Measurements from ENCODE around the gene PGLYRP2.

Gene PGLYRP2

GRCh38 chr19:15456871-15457700, 22.2 kb downstream of the PGLYRP2 start:
- no peak for DNase-seq (ENCODE audit: low read depth)
- H3K4me3 ChIP-seq (ENCODE audit: low read length) = no peak overlapping the region
- TF ChIP-seq CTCF (conservative IDR thresholded peaks at IDR 0.05; ENCODE audit: low read length) = no peak

- H3K4me3 ChIP-seq (ENCODE audit: low read length) = no peak overlapping the region
- DNase-seq (ENCODE audit: low read depth) = no peak
- no peak for TF ChIP-seq CTCF (conservative IDR thresholded peaks at IDR 0.05; ENCODE audit: low read length)
Observed at GRCh38 chr19:15456441-15456840, 22.9 kb downstream of the PGLYRP2 start.

DNA sequence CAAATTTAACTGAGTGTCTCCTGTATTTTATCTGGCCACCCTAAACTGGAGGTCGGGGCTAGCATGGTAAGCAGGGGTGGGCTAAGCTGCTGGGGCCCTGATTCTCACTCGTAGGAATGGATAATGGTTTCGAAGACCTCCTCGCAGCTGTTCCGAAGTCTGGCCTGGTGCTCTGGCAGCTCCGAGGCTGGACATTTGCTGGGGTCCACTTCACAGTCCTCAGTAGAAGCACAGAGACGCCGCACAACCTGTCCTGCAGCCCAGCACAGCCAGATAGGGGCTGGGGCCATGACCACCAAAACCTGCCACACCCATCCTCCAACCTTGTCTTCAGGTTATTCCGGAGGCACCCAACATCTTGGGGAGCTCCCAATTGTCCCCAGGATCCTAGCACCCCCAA, 23.3 kb downstream of the PGLYRP2 start:
- no peak for DNase-seq (ENCODE audit: low read depth)
- no peak overlapping the region for H3K4me3 ChIP-seq (ENCODE audit: low read length)

DNA sequence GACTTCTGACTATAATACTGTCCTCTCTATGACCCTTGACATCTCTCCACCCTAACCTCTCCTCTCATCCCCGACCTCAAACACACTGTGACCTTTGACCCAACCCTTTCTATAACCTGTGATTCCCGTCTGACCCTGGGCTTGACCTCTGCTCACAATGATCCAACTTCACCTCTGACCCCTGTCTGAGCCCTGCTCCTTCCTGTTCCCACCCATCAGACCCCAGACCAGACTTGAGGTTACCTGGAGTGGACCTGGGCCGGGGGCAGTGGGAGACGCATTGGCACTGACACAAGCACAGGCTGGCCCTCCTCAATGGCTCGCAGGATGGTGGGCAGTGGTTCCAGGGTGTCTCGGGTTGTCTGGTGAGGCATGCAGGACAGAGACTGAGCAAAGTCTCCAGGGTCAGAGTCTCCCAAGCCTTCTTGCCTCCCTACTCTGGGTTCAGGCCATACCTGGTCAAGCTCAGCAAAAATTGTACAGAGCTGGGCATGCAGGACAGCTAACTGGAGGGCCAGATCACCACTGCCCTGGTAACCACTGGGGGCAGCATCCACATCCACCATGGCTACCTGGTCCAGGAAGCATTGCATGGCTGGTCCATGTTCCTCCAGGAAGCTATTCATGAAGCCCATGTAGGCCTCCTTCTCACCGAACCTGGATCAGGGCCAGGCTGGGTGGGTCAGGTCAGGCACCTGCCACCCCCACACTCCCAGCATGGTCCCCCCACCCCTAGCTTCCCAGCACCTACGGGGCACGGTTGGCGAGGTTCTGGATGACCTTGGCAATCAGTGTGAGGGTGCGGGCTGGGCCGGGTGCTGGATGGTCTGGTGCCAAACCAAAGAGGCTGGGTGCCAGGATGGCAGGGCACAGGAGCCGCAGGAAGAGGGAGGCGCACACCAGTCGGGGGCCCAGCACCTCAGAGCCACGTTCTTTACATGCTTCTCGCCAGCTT, 25.1 kb downstream of the PGLYRP2 start:
- no peak overlapping the region for H3K4me3 ChIP-seq (ENCODE audit: low read length)
- TF ChIP-seq CTCF (conservative IDR thresholded peaks at IDR 0.05; ENCODE audit: low read length) = peak; percentile 26
- DNase-seq (ENCODE audit: low read depth) = no peak

More for the DNA sequence above, 23.3 kb downstream of the PGLYRP2 start:
- no peak for TF ChIP-seq CTCF (conservative IDR thresholded peaks at IDR 0.05; ENCODE audit: low read length)

GRCh38 chr19:15453091-15453578, 26.2 kb downstream of the PGLYRP2 start:
- H3K4me3 ChIP-seq (ENCODE audit: low read length) = peak overlapping the region; percentile 58
- peak; percentile 13 for TF ChIP-seq CTCF (conservative IDR thresholded peaks at IDR 0.05; ENCODE audit: low read length)
- DNase-seq (ENCODE audit: low read depth) = no peak

DNA sequence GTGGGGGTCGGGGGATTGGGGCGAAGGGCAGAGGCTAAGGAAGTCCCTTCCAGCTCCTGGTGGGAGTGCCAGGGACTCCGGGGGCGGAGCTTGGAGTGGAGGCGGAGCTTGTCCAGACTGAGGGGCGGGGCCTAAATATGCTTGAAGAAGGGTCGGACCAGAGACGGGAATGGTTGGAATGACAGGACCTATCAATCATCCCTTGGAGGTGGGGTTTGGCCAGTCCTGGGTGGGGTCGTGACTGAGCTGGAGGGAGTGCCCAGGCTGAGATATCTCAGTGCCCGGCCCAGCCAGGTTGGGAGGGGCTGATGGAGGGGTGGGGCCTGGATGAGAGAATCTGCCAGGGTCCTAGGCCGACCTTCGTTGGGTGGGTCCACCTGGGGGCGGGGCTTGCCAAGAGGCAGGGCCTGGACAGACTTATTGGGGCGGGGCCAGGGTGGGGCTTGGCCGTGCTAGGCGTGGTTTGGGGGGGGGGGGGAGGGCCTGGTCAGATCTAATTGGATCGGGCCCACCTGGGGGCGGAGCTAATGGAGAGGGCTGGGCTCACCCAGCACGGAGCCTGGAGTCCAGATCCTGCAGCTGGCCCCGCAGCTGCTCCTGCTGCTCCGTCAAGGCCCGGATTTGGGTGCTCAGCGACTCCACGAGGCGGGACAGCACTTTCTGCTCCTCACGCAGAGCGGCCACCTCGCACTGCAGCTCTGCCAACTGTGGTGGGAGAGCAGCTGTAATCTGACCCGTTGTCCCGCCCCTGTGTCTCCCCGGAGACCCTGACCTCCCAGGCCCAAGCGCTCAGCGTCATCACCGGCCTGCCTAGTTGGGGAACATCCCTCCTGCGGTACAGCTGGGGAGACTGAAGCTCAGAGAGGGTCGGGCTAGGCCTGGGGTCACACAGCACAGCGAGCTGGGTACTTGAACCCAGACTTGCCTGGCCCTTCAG, 26.9 kb downstream of the PGLYRP2 start:
- peak; percentile 79 for DNase-seq (ENCODE audit: low read depth)
- peak overlapping the region; percentile 58 for H3K4me3 ChIP-seq (ENCODE audit: low read length)
- no peak for TF ChIP-seq CTCF (conservative IDR thresholded peaks at IDR 0.05; ENCODE audit: low read length)
